ENCODE data around the gene SPATA13.

GRCh38 chr13:24263632-24264031 is 103.1 kb downstream of the SPATA13 start:
- no peak for TF ChIP-seq POLR2A (IDR thresholded peaks at IDR 0.05)
- no peak for TF ChIP-seq CTCF (IDR thresholded peaks at IDR 0.05 in 8 of 11, conservative IDR thresholded peaks at IDR 0.05 in 3 of 11)
